ENCODE data around the gene NFIB. TPM values are rescaled to one million over a fixed set of nuclear protein-coding genes. Genes with fewer than 3 reads are reported as not detected.
A peak's percentile ranks its signal among the peaks of the same experiment; 100 is the strongest.

The NFIB gene
- polyA plus RNA-seq, 1 of the 3 experiments (the other 2 are of a cell fraction), result 9.2 TPM

GRCh38 chr9:14273696-14274121, 40.2 kb downstream of the NFIB start:
- Histone ChIP-seq H3K9me3 (no peaks in the 10 kb centered on the region), H2AFZ (ENCODE audit: low read depth) (no peak overlapping the region), H3K27ac (ENCODE audit: low read depth in 2 of 2, low read length in 1 of 2) (peak overlapping the region; percentile 49 to 98), H3F3A (replicated peaks; ENCODE audit: insufficient read depth) (peaks cover 28% of the 10 kb centered on the region), H3K4me2 (peak overlapping the region; percentile 42; the same call in 1 of the 2 replicates), H3K9ac (no peak overlapping the region), H4K20me1 (ENCODE audit: insufficient read depth) (peaks cover 3% of the 10 kb centered on the region; the same call in 1 of the 2 replicates), H3K9me2 (no peaks in the 10 kb centered on the region), H3K36me3 (replicated peaks in 1 of 2; ENCODE audit: control insufficient read depth in 1 of 2, insufficient read depth in 2 of 2, low read length in 1 of 2) (peaks cover 0 to 3% of the 10 kb centered on the region in 2 experiments), H3K79me2 (ENCODE audit: insufficient read depth) (peaks cover 77% of the 10 kb centered on the region), H3K4me3 (ENCODE audit: low read depth in 2 of 2, low read length in 1 of 2) (no peak overlapping the region), H3K27me3 (ENCODE audit: insufficient read depth) (no peaks in the 10 kb centered on the region), H3K4me1 (ENCODE audit: control insufficient read depth in 1 of 2, insufficient read depth in 2 of 2, low read depth in 1 of 2, low read length in 1 of 2) (peaks cover 67 to 70% of the 10 kb centered on the region in 2 experiments)
- ChIA-PET CTCF (interaction anchor here (0.9 kb wide), 1 partner anchor 81 kb away, joined by 3 read pairs; no protein-coding TSS in a partner anchor), POLR2A (interaction anchor here (0.8 to 0.9 kb wide), 2 partner anchors 27 to 179 kb away, joined by 3 to 5 read pairs; no protein-coding TSS in a partner anchor)
- DNase-seq, result no peak
- TF ChIP-seq MXI1 (IDR thresholded peaks at IDR 0.05; ENCODE audit: low read depth, low read length), result 0 out of 2 replicates have a peak, but pooled peaks have one; percentile 26
- TF ChIP-seq TEAD4 (IDR thresholded peaks at IDR 0.05; ENCODE audit: borderline replicate concordance, insufficient read depth), result no peak
- TF ChIP-seq EP300 (IDR thresholded peaks at IDR 0.05; ENCODE audit: borderline replicate concordance in 1 of 2, low read depth in 1 of 2, low read length in 1 of 2), result 0 out of 4 replicates have a peak, but pooled peaks of 1 of the 2 experiments have one; percentile 14
- TF ChIP-seq PBX3 (IDR thresholded peaks at IDR 0.05), result no peak
- no peak for TF ChIP-seq NRF1 (IDR thresholded peaks at IDR 0.05; ENCODE audit: low read depth, low read length)
- TF ChIP-seq CHD2 (IDR thresholded peaks at IDR 0.05; ENCODE audit: low read length, partially characterized antibody), result no peak
- TF ChIP-seq FOXM1 (IDR thresholded peaks at IDR 0.05; ENCODE audit: low read depth), result no peak
- TF ChIP-seq ELF1 (IDR thresholded peaks at IDR 0.05), result 0 out of 2 replicates have a peak, but pooled peaks have one; percentile 12
- TF ChIP-seq GABPA (IDR thresholded peaks at IDR 0.05; ENCODE audit: low read depth), result no peak
- TF ChIP-seq JUND (IDR thresholded peaks at IDR 0.05), result no peak
- TF ChIP-seq USF2 (IDR thresholded peaks at IDR 0.05; ENCODE audit: borderline replicate concordance, low read depth, low read length), result no peak
- 0 out of 2 replicates have a peak, but pooled peaks have one; percentile 5 for TF ChIP-seq GATA2 (CRISPR knock-in tag; IDR thresholded peaks at IDR 0.05)
- 34% methylated on average over 4 of the region's 4 CpGs for WGBS (ENCODE audit: low lambda C conversion rate)

- POLR2A ChIA-PET, result no interaction called here
- no peak for DNase-seq
- H3K9me3 ChIP-seq, result no peaks in the 10 kb centered on the region
- no peak overlapping the region for H3K4me3 ChIP-seq (ENCODE audit: low read depth in 2 of 2, low read length in 1 of 2)
- peak overlapping the region; percentile 49 to 98; a peak in 3 of 4 replicates for H3K27ac ChIP-seq (ENCODE audit: low read depth in 2 of 2, low read length in 1 of 2)
- peaks cover 3% of the 10 kb centered on the region; the same call in 1 of the 2 replicates for H4K20me1 ChIP-seq (ENCODE audit: insufficient read depth)
- H3K9ac ChIP-seq, result no peak overlapping the region
- 77% methylated on average over 7 of the region's 7 CpGs for WGBS (ENCODE audit: low lambda C conversion rate)
- 0 out of 2 replicates have a peak, but pooled peaks have one; percentile 0 for TF ChIP-seq GABPA (IDR thresholded peaks at IDR 0.05; ENCODE audit: low read depth)
- 0 out of 2 replicates have a peak, but pooled peaks have one; percentile 5 for TF ChIP-seq RAD21 (IDR thresholded peaks at IDR 0.05; ENCODE audit: low read length)
- no peak for TF ChIP-seq SIN3A (IDR thresholded peaks at IDR 0.05; ENCODE audit: borderline replicate concordance, low read depth, low read length)
- H3F3A ChIP-seq (replicated peaks; ENCODE audit: insufficient read depth), result peaks cover 28% of the 10 kb centered on the region
- H3K79me2 ChIP-seq (ENCODE audit: insufficient read depth), result peaks cover 82% of the 10 kb centered on the region
- H3K27me3 ChIP-seq (ENCODE audit: insufficient read depth), result no peaks in the 10 kb centered on the region
- H3K36me3 ChIP-seq (replicated peaks in 1 of 2; ENCODE audit: control insufficient read depth in 1 of 2, insufficient read depth in 2 of 2, low read length in 1 of 2), result peaks cover 0 to 3% of the 10 kb centered on the region in 2 experiments
- no peak overlapping the region for H3K4me2 ChIP-seq
- no peak overlapping the region for H2AFZ ChIP-seq (ENCODE audit: low read depth)
- no peaks in the 10 kb centered on the region for H3K9me2 ChIP-seq
- H3K4me1 ChIP-seq (ENCODE audit: control insufficient read depth in 1 of 2, insufficient read depth in 2 of 2, low read depth in 1 of 2, low read length in 1 of 2), result peaks cover 60 to 67% of the 10 kb centered on the region in 2 experiments
- CTCF ChIA-PET, result interaction anchor here (0.5 to 1.4 kb wide), 3 partner anchors 29 to 1544 kb away, joined by 3 read pairs; no protein-coding TSS in a partner anchor
Measured at GRCh38 chr9:14272927-14273528, 40.9 kb downstream of the NFIB start.

Measured in SK-N-SH (cell line).